VCaP (cell line): Measurements from ENCODE around the gene PEMT.

Experiments used
- H3K27ac ChIP-seq: fragments of 450-650 bp; 2 replicates; pipeline ENCODE4 v1.5.1; 2017
- CTCF ChIP-seq: fragments of 450-650 bp; conservative IDR thresholded peaks from 2 replicates; pipeline ENCODE4 v1.5.1; 2017; ENCODE audit warnings: mild to moderate bottlenecking, moderate library complexity

Gene PEMT

GRCh38 chr17:17518951-17519350 lies 72.6 kb downstream of the PEMT start:
- H3K27ac ChIP-seq, result no peak overlapping the region
- no peak for TF ChIP-seq CTCF

GRCh38 chr17:17518014-17518413 lies 73.5 kb downstream of the PEMT start:
- no peak overlapping the region for H3K27ac ChIP-seq
- no peak for TF ChIP-seq CTCF

GRCh38 chr17:17516941-17517720 lies 74.4 kb downstream of the PEMT start:
- H3K27ac ChIP-seq, result no peak overlapping the region
- no peak for TF ChIP-seq CTCF

- no peak for TF ChIP-seq CTCF
- H3K27ac ChIP-seq, result no peak overlapping the region
Measured at GRCh38 chr17:17515934-17516930, 75.3 kb downstream of the PEMT start.

GRCh38 chr17:17514993-17515933 lies 76.2 kb downstream of the PEMT start:
- TF ChIP-seq CTCF, result no peak

GRCh38 chr17:17514361-17514992 lies 77.0 kb downstream of the PEMT start:
- no peak overlapping the region for H3K27ac ChIP-seq
- TF ChIP-seq CTCF, result no peak

More at GRCh38 chr17:17514993-17515933, 76.2 kb downstream of the PEMT start:
- H3K27ac ChIP-seq, result no peak overlapping the region
